Ovary (tissue), 9 donors: ENCODE results near the gene C1QB. TPM values are rescaled to one million over a fixed set of nuclear protein-coding genes. Genes with fewer than 3 reads are reported as not detected.

Experiments used
- DNase-seq, 5 donors: peaks; one replicate each; pipeline ENCODE4 v3.0.0-alpha.2; 2019 to 2020
- H3K27ac ChIP-seq, 2 donors: fragments of 200-600 bp; one replicate each; pipeline versions ENCODE4 v1.5.1 to v1.8.0; 2019 to 2022
- H3K27me3 ChIP-seq: fragments of 200-600 bp; one replicate; pipeline ENCODE4 v1.8.0; 2022
- H3K36me3 ChIP-seq: fragments of 200-600 bp; sonication (generic); one replicate; pipeline ENCODE4 v1.5.1; 2019
- H3K4me1 ChIP-seq: one replicate; pipeline ENCODE4 v1.8.1; 2013; ENCODE audit warnings: mild to moderate bottlenecking, moderate library complexity; ENCODE audit not compliant: insufficient read depth
- H3K4me3 ChIP-seq: fragments of 200-600 bp; sonication (generic); one replicate; pipeline ENCODE4 v1.5.1; 2017
- H3K9me3 ChIP-seq, 2 donors: fragments of 200-600 bp in 1 of 2; sonication (generic) in 1 of 2; one replicate each; pipeline versions ENCODE4 v1.5.1 to v1.8.1; 2013 to 2019; ENCODE audit warnings: mild to moderate bottlenecking in 1 of 2, moderate library complexity in 1 of 2
- CTCF ChIP-seq, 3 donors: fragments of 450-650 bp in 2 of 3; fragments of 200-600 bp in 1 of 3; IDR thresholded peaks; one replicate each; pipeline versions ENCODE4 v1.5.1 to v1.8.0; 2016 to 2022; ENCODE audit warnings: antibody characterized with exemption in 3 of 3, mild to moderate bottlenecking in 1 of 3
- EP300 ChIP-seq: sonication (generic); formaldehyde crosslinking; IDR thresholded peaks from one replicate; pipeline ENCODE4 v1.6.1; 2017; ENCODE audit warnings: antibody characterized with exemption
- POLR2A ChIP-seq: fragments of 450-650 bp; IDR thresholded peaks from one replicate; pipeline ENCODE4 v1.6.1; 2017; ENCODE audit warnings: antibody characterized with exemption, mild to moderate bottlenecking, moderate library complexity
- WGBS, 3 donors: extraction: QIAGEN DNeasy Blood & Tissue Kit in 1 of 3; methylation state at CpG; one replicate each; pipeline versions ENCODE4 v1.1.5 to v1.1.7; 2013 to 2017; 5-methylcytosine and 5-hydroxymethylcytosine counted together
- intact Hi-C, 4 donors: fragments of 100-400 bp; cut with DNase I; formaldehyde crosslinking; loops; one replicate each; pipeline versions ENCODE4 v1.11.0 to v1.15.1; 2022 to 2023
- polyA plus RNA-seq, 2 donors: library from polyadenylated mRNA; stranded (reverse); fragments of 200-250 nt in 1 of 2; fragments of 350-450 nt in 1 of 2; fragmentation: Illumina TruSeq in 1 of 2; extraction: RNeasy Lipid Tissue Mini Kit (QIAGEN cat#74804) in 1 of 2; gene quantifications; one replicate each; pipeline ENCODE4 v1.2.3, GENCODE V29; 2013 to 2014
- total RNA-seq, 7 donors: library from RNA; depleted of rRNA in 2 of 7; stranded (reverse); fragments of >200 nt in 2 of 7; fragmentation: NEBNext Ultra II Directional in 3 of 7; extraction: Animal tissue kit (Norgen Biotek cat#: 25700) in 3 of 7; gene quantifications; one replicate each; pipeline versions ENCODE4 v1.1.0 to v1.2.4, GENCODE V29; 2016 to 2023
- donor health status: DM: no; HTN: no; CAD: no; lungs with moderate emphysema.
- donor health status: DM: no; HTN: no; CAD: no.
- donor health status: Bipolar disorder and iron deficiency.
- donor health status: DM: yes; HTN: yes; CAD: no.
- donor health status: DM: no; HTN: no; CAD: no.
- donor health status: DM: yes; HTN: yes; CAD: no.

Gene C1QB
- total and polyA plus RNA-seq, 9 donors = 26.5 to 206 (median 96.7) TPM

GRCh38 chr1:22650089-22650693 is 2.8 kb upstream of the C1QB start:
- 84 to 89% (median 88%) methylated on average over 13 of the region's 13 CpGs for WGBS, 3 donors
- intact Hi-C loops = no loop called here
- Histone ChIP-seq H3K27ac (no peak overlapping the region), H3K9me3 (no peaks in the 10 kb centered on the region), H3K4me3 (no peak overlapping the region), H3K36me3 (no peaks in the 10 kb centered on the region), H3K4me1 (no peaks in the 10 kb centered on the region), H3K27me3 (no peaks in the 10 kb centered on the region)
- TF ChIP-seq CTCF (IDR thresholded peaks at IDR 0.05) (no peak), EP300 (no peak), POLR2A (no peak)
- DNase-seq = no peak

GRCh38 chr1:22651941-22652856 is 837 bp upstream of the C1QB start:
- DNase-seq = no peak
- TF ChIP-seq EP300 (no peak), POLR2A (no peak), CTCF (IDR thresholded peaks at IDR 0.05) (no peak)
- Histone ChIP-seq H3K36me3 (no peaks in the 10 kb centered on the region), H3K9me3 (no peaks in the 10 kb centered on the region), H3K27ac (no peak overlapping the region), H3K4me3 (no peak overlapping the region), H3K4me1 (no peaks in the 10 kb centered on the region), H3K27me3 (no peaks in the 10 kb centered on the region)
- intact Hi-C loops = no loop called here
- 70 to 71% (median 70%) methylated on average over 15 of the region's 15 CpGs for WGBS, 3 donors

GRCh38 chr1:22654692-22655091 is 1.7 kb downstream of the C1QB start:
- H3K4me3 ChIP-seq = no peak overlapping the region
- H3K9me3 ChIP-seq = no peaks in the 10 kb centered on the region
- no peak for TF ChIP-seq EP300
- H3K27ac ChIP-seq = no peak overlapping the region
- H3K27me3 ChIP-seq = no peaks in the 10 kb centered on the region
- WGBS, 3 donors = 57 to 66% (median 59%) methylated on average over 5 of the region's 5 CpGs
- no peaks in the 10 kb centered on the region for H3K4me1 ChIP-seq
- intact Hi-C loops = no loop called here
- DNase-seq = no peak
- H3K36me3 ChIP-seq = no peaks in the 10 kb centered on the region

GRCh38 chr1:22658385-22659163 is 5.5 kb downstream of the C1QB start:
- no peak overlapping the region for H3K4me3 ChIP-seq
- no peaks in the 10 kb centered on the region for H3K4me1 ChIP-seq
- H3K27ac ChIP-seq = no peak overlapping the region
- 64 to 77% (median 71%) methylated on average over 3 of the region's 3 CpGs for WGBS, 3 donors
- intact Hi-C loops = no loop called here
- no peaks in the 10 kb centered on the region for H3K9me3 ChIP-seq
- no peaks in the 10 kb centered on the region for H3K36me3 ChIP-seq
- TF ChIP-seq POLR2A = no peak
- TF ChIP-seq EP300 = no peak
- TF ChIP-seq CTCF (IDR thresholded peaks at IDR 0.05) = no peak
- no peak for DNase-seq
- no peaks in the 10 kb centered on the region for H3K27me3 ChIP-seq
